Trophoblast cell (in vitro differentiated cells and primary cell): ENCODE results near the gene GPR151. TPM values are rescaled to one million over a fixed set of nuclear protein-coding genes. Genes with fewer than 3 reads are reported as not detected.

Experiments
- DNase-seq, 2 donors: peaks; one replicate each; pipeline ENCODE4 v3.0.0-alpha.2; 2016
- H2AFZ ChIP-seq: 2 replicates; pipeline ENCODE4 v1.6.1; 2013; ENCODE audit warnings: low read length, moderate library complexity, mild to moderate bottlenecking; ENCODE audit not compliant: insufficient read depth, poor library complexity
- H2AK5ac ChIP-seq: 2 replicates; pipeline ENCODE4 v1.6.1; 2013; ENCODE audit warnings: mild to moderate bottlenecking, low read length
- H2BK120ac ChIP-seq: 2 replicates; pipeline ENCODE4 v1.6.1; 2013; ENCODE audit warnings: low read length, mild to moderate bottlenecking, moderate library complexity; ENCODE audit not compliant: insufficient read depth, poor library complexity
- H2BK12ac ChIP-seq: 2 replicates; pipeline ENCODE4 v1.6.1; 2013; ENCODE audit warnings: mild to moderate bottlenecking, low read length, moderate library complexity
- H2BK5ac ChIP-seq: 2 replicates; pipeline ENCODE4 v1.6.1; 2013; ENCODE audit warnings: low read length, low read depth, moderate library complexity, mild to moderate bottlenecking; ENCODE audit not compliant: poor library complexity
- H3K14ac ChIP-seq: 2 replicates; pipeline ENCODE4 v1.6.1; 2013; ENCODE audit warnings: mild to moderate bottlenecking, low read length
- H3K18ac ChIP-seq: 2 replicates; pipeline ENCODE4 v1.6.1; 2013; ENCODE audit warnings: mild to moderate bottlenecking, low read length
- H3K23ac ChIP-seq: 2 replicates; pipeline ENCODE4 v1.6.1; 2013; ENCODE audit warnings: low read length
- H3K27ac ChIP-seq: 2 replicates; pipeline ENCODE4 v1.5.1; 2013; ENCODE audit warnings: low read depth, mild to moderate bottlenecking, inconsistent platforms, low read length, moderate library complexity
- H3K27me3 ChIP-seq: 2 replicates; pipeline ENCODE4 v1.6.1; 2013; ENCODE audit warnings: inconsistent platforms, mild to moderate bottlenecking, low read length, moderate library complexity; ENCODE audit not compliant: insufficient read depth
- H3K36me3 ChIP-seq, 2 experiments: 1 replicate in 1 of 2; 2 replicates in 1 of 2; pipeline ENCODE4 v1.6.1; 2013; ENCODE audit warnings: low read length in 2 of 2, mild to moderate bottlenecking in 2 of 2, moderate library complexity in 1 of 2; ENCODE audit not compliant: insufficient read depth in 2 of 2, control insufficient read depth in 1 of 2
- H3K4ac ChIP-seq: 2 replicates; pipeline ENCODE4 v1.6.1; 2013; ENCODE audit warnings: low read depth, mild to moderate bottlenecking, low read length, moderate library complexity
- H3K4me1 ChIP-seq, 2 experiments: 1 replicate in 1 of 2; 2 replicates in 1 of 2; pipeline ENCODE4 v1.6.1; 2013; ENCODE audit warnings: low read length in 2 of 2, mild to moderate bottlenecking in 2 of 2, moderate library complexity in 1 of 2; ENCODE audit not compliant: insufficient read depth in 2 of 2, control insufficient read depth in 1 of 2
- H3K4me2 ChIP-seq: 2 replicates; pipeline ENCODE4 v1.6.1; 2013; ENCODE audit warnings: inconsistent platforms, mild to moderate bottlenecking, low read length, moderate library complexity
- H3K4me3 ChIP-seq: 2 replicates; pipeline ENCODE4 v1.5.1; 2013; ENCODE audit warnings: mild to moderate bottlenecking, low read depth, low read length, inconsistent platforms
- H3K79me1 ChIP-seq: one replicate; pipeline ENCODE4 v1.6.1; 2013; ENCODE audit warnings: low read length
- H3K79me2 ChIP-seq: 2 replicates; pipeline ENCODE4 v1.6.1; 2013; ENCODE audit warnings: low read length, mild to moderate bottlenecking; ENCODE audit not compliant: control insufficient read depth, insufficient read depth, poor library complexity
- H3K9ac ChIP-seq: 2 replicates; pipeline ENCODE4 v1.6.1; 2013; ENCODE audit warnings: mild to moderate bottlenecking, low read length
- H3K9me3 ChIP-seq: 2 replicates; pipeline ENCODE4 v1.6.1; 2013; ENCODE audit warnings: low read depth, mild to moderate bottlenecking, control low read depth, inconsistent platforms, low read length; ENCODE audit not compliant: insufficient read depth
- H4K12ac ChIP-seq: 2 replicates; pipeline ENCODE4 v1.6.1; 2013; ENCODE audit warnings: low read depth, mild to moderate bottlenecking, low read length, moderate library complexity
- H4K8ac ChIP-seq: 2 replicates; pipeline ENCODE4 v1.6.1; 2013; ENCODE audit warnings: low read depth, mild to moderate bottlenecking, low read length, moderate library complexity
- H4K91ac ChIP-seq: one replicate; pipeline ENCODE4 v1.6.1; 2013; ENCODE audit warnings: low read depth, mild to moderate bottlenecking, low read length, moderate library complexity
- WGBS: extraction: QIAGEN DNeasy Blood & Tissue Kit; methylation state at CpG from one replicate; pipeline ENCODE4 v1.1.7; 2013; ENCODE audit warnings: missing lambda C conversion rate; ENCODE audit not compliant: insufficient read length, insufficient coverage; ENCODE audit errors: extremely low coverage; 5-methylcytosine and 5-hydroxymethylcytosine counted together
- polyA plus RNA-seq: library from polyadenylated mRNA; stranded (reverse); fragments of 200-250 nt; gene quantifications from 2 replicates; pipeline ENCODE4 v1.2.3, GENCODE V29; 2013

Gene GPR151
- not detected in 2 replicates for polyA plus RNA-seq

DNA sequence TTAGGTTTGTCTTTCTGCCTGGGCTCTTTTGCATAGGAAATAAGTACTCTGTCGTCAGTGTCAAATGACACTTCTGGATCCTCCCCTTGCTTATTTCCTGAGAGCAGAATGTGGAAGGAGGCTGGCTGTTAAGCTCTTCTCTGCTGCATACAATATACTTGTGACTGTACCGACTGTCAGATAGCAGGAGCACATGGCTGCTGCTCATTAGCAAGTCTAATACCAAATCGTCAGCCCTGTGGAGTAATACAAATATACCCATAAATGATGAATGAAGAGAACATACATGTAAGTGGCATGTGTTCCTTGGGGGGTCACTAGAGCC is at the start of gene GPR151:
TSS of gene GPR151 (minus strand) at position 40 of the 325 bp plus-strand sequence. CDS start 77 bp downstream, outside the sequence.
- no peak within 1 kb of the TSS for H2BK120ac ChIP-seq
- no peak within 1 kb of the TSS for H2AFZ ChIP-seq
- H2AK5ac ChIP-seq = no peak within 1 kb of the TSS
- H3K4me3 ChIP-seq = no peak within 1 kb of the TSS
- peaks cover 0 to 1% of the 10 kb centered on the region in 2 experiments for H3K36me3 ChIP-seq
- H3K18ac ChIP-seq = no peak within 1 kb of the TSS
- H2BK5ac ChIP-seq = no peak within 1 kb of the TSS
- H4K91ac ChIP-seq = no peak within 1 kb of the TSS
- H3K14ac ChIP-seq = no peak within 1 kb of the TSS
- WGBS = no CpG with 5 or more reads among the region's 3 CpGs
- H3K79me1 ChIP-seq = no peaks in the 10 kb centered on the region
- H3K23ac ChIP-seq = no peak within 1 kb of the TSS
- H3K27me3 ChIP-seq = no peaks in the 10 kb centered on the region
- H3K4me1 ChIP-seq = no peaks in the 10 kb centered on the region
- no peak within 1 kb of the TSS for H3K4ac ChIP-seq
- H3K27ac ChIP-seq = no peak within 1 kb of the TSS
- DNase-seq = no peak
- H4K12ac ChIP-seq = no peak within 1 kb of the TSS
- H3K9me3 ChIP-seq = no peaks in the 10 kb centered on the region
- no peak within 1 kb of the TSS for H3K4me2 ChIP-seq
- H2BK12ac ChIP-seq = no peak within 1 kb of the TSS
- no peak within 1 kb of the TSS for H4K8ac ChIP-seq
- H3K9ac ChIP-seq = no peak within 1 kb of the TSS
- no peaks in the 10 kb centered on the region for H3K79me2 ChIP-seq

DNA sequence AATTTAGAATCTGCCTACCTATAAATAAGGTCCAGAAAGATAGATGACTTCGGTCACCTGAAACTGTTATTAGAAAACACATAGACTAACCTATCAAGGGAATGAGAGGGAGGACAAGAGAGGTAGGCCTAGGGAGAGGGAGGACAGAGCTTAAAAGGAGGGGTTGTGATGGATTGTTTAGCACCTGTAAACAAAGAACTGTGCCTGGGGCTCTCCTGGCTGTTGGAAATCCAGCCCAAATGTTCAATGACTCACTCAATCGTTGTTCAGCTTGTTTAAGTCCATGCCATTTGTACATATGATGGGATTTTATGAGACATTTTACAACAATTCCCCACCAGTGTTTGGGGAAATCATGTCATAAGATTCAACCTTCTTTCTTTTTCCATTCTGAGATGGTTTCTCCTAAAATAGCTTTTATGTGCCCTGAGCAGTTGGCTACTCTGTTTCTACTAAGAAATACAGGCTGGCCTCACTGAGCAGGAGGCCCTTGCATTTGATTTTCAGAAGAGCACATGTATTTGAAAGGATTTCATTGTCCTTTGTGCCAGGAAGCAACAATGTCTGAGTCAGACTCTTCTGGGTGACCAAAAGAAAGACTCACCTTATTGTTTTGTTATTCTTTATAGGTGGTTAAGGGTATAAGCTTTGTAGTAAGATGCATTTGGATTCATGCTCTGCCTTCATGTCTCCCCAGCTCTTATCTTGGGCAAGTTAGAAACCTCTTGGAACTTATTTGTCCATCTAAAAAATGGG is 48.2 kb upstream of the GPR151 start:
- WGBS = no CpG with 5 or more reads among the region's 2 CpGs

GRCh38 chr5:146562461-146562860 is 46.5 kb upstream of the GPR151 start:
- Histone ChIP-seq H2BK12ac (no peak overlapping the region), H3K4me1 (peaks cover 5 to 10% of the 10 kb centered on the region in 2 experiments), H2BK5ac (no peak overlapping the region), H3K18ac (no peak overlapping the region), H3K23ac (no peak overlapping the region), H3K4me3 (no peak overlapping the region), H3K14ac (no peak overlapping the region), H4K12ac (no peak overlapping the region), H2AFZ (no peak overlapping the region), H2AK5ac (no peak overlapping the region), H3K27me3 (no peaks in the 10 kb centered on the region), H3K79me2 (no peaks in the 10 kb centered on the region), H3K9ac (no peak overlapping the region), H3K27ac (no peak overlapping the region), H2BK120ac (no peak overlapping the region), H3K4me2 (no peak overlapping the region), H3K9me3 (peaks cover 2% of the 10 kb centered on the region), H3K79me1 (peaks cover 7% of the 10 kb centered on the region), H3K36me3 (no peaks in the 10 kb centered on the region), H4K8ac (no peak overlapping the region), H4K91ac (no peak overlapping the region), H3K4ac (no peak overlapping the region)
- DNase-seq = peak; percentile 77 to 90
- no CpG with 5 or more reads among the region's 4 CpGs for WGBS

More for the DNA sequence above, 48.2 kb upstream of the GPR151 start:
- no peak overlapping the region for H4K91ac ChIP-seq
- no peak overlapping the region for H2BK12ac ChIP-seq
- H3K27ac ChIP-seq = no peak overlapping the region
- H3K79me1 ChIP-seq = peaks cover 7% of the 10 kb centered on the region
- no peak overlapping the region for H3K4me3 ChIP-seq
- H3K4me2 ChIP-seq = no peak overlapping the region
- no peaks in the 10 kb centered on the region for H3K36me3 ChIP-seq
- H2AFZ ChIP-seq = no peak overlapping the region
- no peak overlapping the region for H3K14ac ChIP-seq
- peaks cover 5 to 10% of the 10 kb centered on the region in 2 experiments for H3K4me1 ChIP-seq
- H2BK120ac ChIP-seq = no peak overlapping the region
- no peak overlapping the region for H3K4ac ChIP-seq
- H4K8ac ChIP-seq = no peak overlapping the region
- no peaks in the 10 kb centered on the region for H3K79me2 ChIP-seq
- H3K9me3 ChIP-seq = peaks cover 2% of the 10 kb centered on the region
- H4K12ac ChIP-seq = no peak overlapping the region
- no peak overlapping the region for H2AK5ac ChIP-seq
- no peak overlapping the region for H2BK5ac ChIP-seq
- no peak overlapping the region for H3K18ac ChIP-seq
- H3K27me3 ChIP-seq = no peaks in the 10 kb centered on the region
- peak in 1 of 2 donors; percentile 30 for DNase-seq
- H3K23ac ChIP-seq = no peak overlapping the region
- no peak overlapping the region for H3K9ac ChIP-seq

GRCh38 chr5:146561711-146562110 is 45.7 kb upstream of the GPR151 start:
- H3K36me3 ChIP-seq = no peaks in the 10 kb centered on the region
- H3K27ac ChIP-seq = no peak overlapping the region
- peaks cover 7% of the 10 kb centered on the region for H3K79me1 ChIP-seq
- H3K4me2 ChIP-seq = no peak overlapping the region
- H3K9ac ChIP-seq = no peak overlapping the region
- H3K23ac ChIP-seq = no peak overlapping the region
- H2AFZ ChIP-seq = no peak overlapping the region
- H3K79me2 ChIP-seq = no peaks in the 10 kb centered on the region
- no peak overlapping the region for H3K4ac ChIP-seq
- H2AK5ac ChIP-seq = peak overlapping the region; percentile 24
- H2BK12ac ChIP-seq = peak overlapping the region; percentile 94
- H4K12ac ChIP-seq = no peak overlapping the region
- no peak overlapping the region for H4K8ac ChIP-seq
- no peak overlapping the region for H3K4me3 ChIP-seq
- H3K14ac ChIP-seq = no peak overlapping the region
- peak overlapping the region; percentile 58 for H2BK120ac ChIP-seq
- WGBS = no CpG with 5 or more reads among the region's 5 CpGs
- H3K9me3 ChIP-seq = peaks cover 6% of the 10 kb centered on the region
- H3K18ac ChIP-seq = no peak overlapping the region
- DNase-seq = peak in 1 of 2 donors; percentile 32
- peaks cover 5 to 10% of the 10 kb centered on the region in 2 experiments for H3K4me1 ChIP-seq
- H3K27me3 ChIP-seq = no peaks in the 10 kb centered on the region
- peak overlapping the region; percentile 29 for H4K91ac ChIP-seq
- H2BK5ac ChIP-seq = no peak overlapping the region
